Body of pancreas (tissue), 4 donors: ENCODE data around the gene ARMC3.

Experiments used
- CTCF ChIP-seq, 7 experiments: fragments of 450-650 bp in 4 of 7; fragments of 200-600 bp in 3 of 7; sonication (generic) in 3 of 7; IDR thresholded peaks; one replicate each; pipeline ENCODE4 v1.5.1; 2016 to 2019; ENCODE audit warnings: antibody characterized with exemption in 7 of 7
- POLR2A ChIP-seq, 3 donors: fragments of 450-650 bp; IDR thresholded peaks; one replicate each; pipeline ENCODE4 v1.6.1; 2016; ENCODE audit warnings: antibody characterized with exemption in 3 of 3, mild to moderate bottlenecking in 2 of 3

- TF ChIP-seq POLR2A (IDR thresholded peaks at IDR 0.05) (no peak), CTCF (IDR thresholded peaks at IDR 0.05) (no peak)
These were observed 64.2 kb downstream of the ARMC3 start for GRCh38 chr10:22992075-22992474.
